OCI-LY1 (cell line): Measurements from ENCODE around the gene PDE2A.

Source experiments
- H2AFZ ChIP-seq: fragments of 200-600 bp; sonication (generic), shearing (Covaris generic); 2 replicates; pipeline ENCODE4 v1.6.0; 2014; ENCODE audit warnings: antibody characterized with exemption, mild to moderate bottlenecking, low read length
- H3F3A ChIP-seq: fragments of 200-600 bp; sonication (generic), shearing (Covaris generic); 2 replicates; pipeline ENCODE4 v1.6.0; 2014; ENCODE audit warnings: mild to moderate bottlenecking, antibody characterized with exemption, low read length, moderate library complexity; ENCODE audit not compliant: insufficient read depth
- H3K27ac ChIP-seq: fragments of 200-600 bp; sonication (generic); 2 replicates; pipeline ENCODE4 v1.5.1; 2014; ENCODE audit warnings: low read length, mixed run types, mild to moderate bottlenecking, low read depth; ENCODE audit not compliant: poor library complexity, severe bottlenecking
- H3K27me3 ChIP-seq: fragments of 200-600 bp; sonication (generic); 2 replicates; pipeline ENCODE4 v1.6.0; 2014; ENCODE audit warnings: antibody characterized with exemption, mild to moderate bottlenecking, low read length, moderate library complexity; ENCODE audit not compliant: insufficient read depth
- H3K36me3 ChIP-seq: fragments of 200-600 bp; sonication (generic); 2 replicates; pipeline ENCODE4 v1.6.1; 2014; ENCODE audit warnings: mild to moderate bottlenecking, antibody characterized with exemption, low read length, moderate library complexity, mixed read lengths; ENCODE audit not compliant: insufficient read depth
- H3K4me1 ChIP-seq: fragments of 200-600 bp; sonication (generic); 2 replicates; pipeline ENCODE4 v1.5.1; 2014; ENCODE audit warnings: mild to moderate bottlenecking, low read length, moderate library complexity; ENCODE audit not compliant: insufficient read depth, severe bottlenecking
- H3K4me2 ChIP-seq: fragments of 200-600 bp; sonication (generic), shearing (Covaris generic); 2 replicates; pipeline ENCODE4 v1.6.1; 2014; ENCODE audit warnings: low read length
- H3K4me3 ChIP-seq: fragments of 200-600 bp; sonication (generic); 2 replicates; pipeline ENCODE4 v1.5.1; 2014; ENCODE audit warnings: low read length, low read depth, mild to moderate bottlenecking, mixed read lengths; ENCODE audit not compliant: poor library complexity, severe bottlenecking
- H3K79me2 ChIP-seq: fragments of 200-600 bp; shearing (Covaris generic); 2 replicates; pipeline ENCODE4 v1.6.1; 2016; ENCODE audit warnings: mixed run types, low read length, mixed read lengths; ENCODE audit not compliant: insufficient read depth
- H3K9ac ChIP-seq: fragments of 200-600 bp; sonication (generic), shearing (Covaris generic); 2 replicates; pipeline ENCODE4 v1.6.1; 2014; ENCODE audit warnings: mild to moderate bottlenecking, low read length, mixed read lengths
- H3K9me2 ChIP-seq: fragments of 200-600 bp; sonication (generic), shearing (Covaris generic); 2 replicates; pipeline ENCODE4 v1.6.1; 2014; ENCODE audit warnings: low read depth, mild to moderate bottlenecking, low read length, mixed read lengths
- H3K9me3 ChIP-seq: fragments of 200-600 bp; shearing (Covaris generic); 2 replicates; pipeline ENCODE4 v1.6.1; 2014; ENCODE audit warnings: low read length, mixed read lengths
- H4K20me1 ChIP-seq: fragments of 200-600 bp; sonication (generic), shearing (Covaris generic); 2 replicates; pipeline ENCODE4 v1.6.0; 2016; ENCODE audit warnings: mild to moderate bottlenecking, low read length; ENCODE audit not compliant: insufficient read depth
- EZH2 ChIP-seq: fragments of 200-600 bp; sonication (generic), shearing (Covaris generic); IDR thresholded peaks from 2 replicates; pipeline ENCODE4 v1.8.0; 2017; ENCODE audit warnings: borderline replicate concordance, mixed run types, mild to moderate bottlenecking, antibody characterized with exemption, low read length, moderate library complexity, mixed read lengths
- TF ChIP-seq, protein P1 (sequence below): fragments of 200-600 bp; sonication (generic), shearing (Covaris generic); IDR thresholded peaks from 2 replicates; pipeline ENCODE4 v1.5.1; 2017; ENCODE audit warnings: mild to moderate bottlenecking, antibody characterized with exemption, low read length, moderate library complexity, mixed read lengths

The PDE2A gene

GRCh38 chr11:72604256-72604655, 70.0 kb downstream of the PDE2A start:
- Histone ChIP-seq H3K36me3 (no peaks in the 10 kb centered on the region), H3K79me2 (no peaks in the 10 kb centered on the region)

GRCh38 chr11:72602250-72602904, 71.8 kb downstream of the PDE2A start:
- Histone ChIP-seq H3K27ac (no peak overlapping the region), H3K9ac (no peak overlapping the region), H2AFZ (no peak overlapping the region), H3K4me1 (no peaks in the 10 kb centered on the region), H3K27me3 (peaks cover 19% of the 10 kb centered on the region; the same call in 1 of the 2 replicates), H3K9me2 (no peaks in the 10 kb centered on the region), H3K4me2 (no peak overlapping the region), H3K79me2 (no peaks in the 10 kb centered on the region), H4K20me1 (no peaks in the 10 kb centered on the region), H3F3A (no peaks in the 10 kb centered on the region), H3K4me3 (no peak overlapping the region), H3K36me3 (no peaks in the 10 kb centered on the region), H3K9me3 (no peaks in the 10 kb centered on the region)
- no peak for TF ChIP-seq EZH2
- TF ChIP-seq, protein P1, sequence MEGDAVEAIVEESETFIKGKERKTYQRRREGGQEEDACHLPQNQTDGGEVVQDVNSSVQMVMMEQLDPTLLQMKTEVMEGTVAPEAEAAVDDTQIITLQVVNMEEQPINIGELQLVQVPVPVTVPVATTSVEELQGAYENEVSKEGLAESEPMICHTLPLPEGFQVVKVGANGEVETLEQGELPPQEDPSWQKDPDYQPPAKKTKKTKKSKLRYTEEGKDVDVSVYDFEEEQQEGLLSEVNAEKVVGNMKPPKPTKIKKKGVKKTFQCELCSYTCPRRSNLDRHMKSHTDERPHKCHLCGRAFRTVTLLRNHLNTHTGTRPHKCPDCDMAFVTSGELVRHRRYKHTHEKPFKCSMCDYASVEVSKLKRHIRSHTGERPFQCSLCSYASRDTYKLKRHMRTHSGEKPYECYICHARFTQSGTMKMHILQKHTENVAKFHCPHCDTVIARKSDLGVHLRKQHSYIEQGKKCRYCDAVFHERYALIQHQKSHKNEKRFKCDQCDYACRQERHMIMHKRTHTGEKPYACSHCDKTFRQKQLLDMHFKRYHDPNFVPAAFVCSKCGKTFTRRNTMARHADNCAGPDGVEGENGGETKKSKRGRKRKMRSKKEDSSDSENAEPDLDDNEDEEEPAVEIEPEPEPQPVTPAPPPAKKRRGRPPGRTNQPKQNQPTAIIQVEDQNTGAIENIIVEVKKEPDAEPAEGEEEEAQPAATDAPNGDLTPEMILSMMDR: no peak

More at GRCh38 chr11:72604256-72604655, 70.0 kb downstream of the PDE2A start:
- Histone ChIP-seq H2AFZ (no peak overlapping the region), H3K4me3 (no peak overlapping the region), H4K20me1 (no peaks in the 10 kb centered on the region), H3F3A (no peaks in the 10 kb centered on the region), H3K4me2 (no peak overlapping the region), H3K9me3 (no peaks in the 10 kb centered on the region), H3K9me2 (no peaks in the 10 kb centered on the region), H3K4me1 (no peaks in the 10 kb centered on the region), H3K9ac (no peak overlapping the region), H3K27ac (no peak overlapping the region), H3K27me3 (peaks cover 15% of the 10 kb centered on the region; the same call in 1 of the 2 replicates)
- TF ChIP-seq, protein P1: no peak
- TF ChIP-seq EZH2: no peak

DNA sequence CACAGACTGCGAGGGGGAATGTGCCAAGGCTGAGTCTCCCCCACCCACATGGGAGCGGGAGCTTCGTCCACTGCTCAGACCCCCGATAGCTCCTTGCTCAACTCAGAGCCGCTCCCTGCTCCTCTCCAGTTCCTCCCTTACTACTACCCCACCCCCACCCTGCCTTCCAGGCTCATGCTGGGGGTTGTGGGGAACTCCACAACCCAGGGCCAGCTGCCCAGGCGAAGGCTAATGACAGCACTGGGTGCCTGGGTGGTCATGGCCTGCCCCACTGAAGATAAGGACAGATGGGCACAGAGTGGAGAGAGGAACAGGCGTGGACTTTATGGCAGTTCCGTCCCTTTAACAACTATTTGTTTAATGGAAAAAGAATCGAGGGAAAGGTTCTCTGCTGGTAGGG, 73.7 kb downstream of the PDE2A start:
- TF ChIP-seq EZH2: no peak
- TF ChIP-seq, protein P1: no peak
- peaks cover 13% of the 10 kb centered on the region; the same call in 1 of the 2 replicates for H3K27me3 ChIP-seq
- no peaks in the 10 kb centered on the region for H3K4me1 ChIP-seq
- H3K9me3 ChIP-seq: no peaks in the 10 kb centered on the region
- H3K4me3 ChIP-seq: no peak overlapping the region
- H3K27ac ChIP-seq: no peak overlapping the region
- no peak overlapping the region for H2AFZ ChIP-seq
- H4K20me1 ChIP-seq: no peaks in the 10 kb centered on the region
- H3K4me2 ChIP-seq: no peak overlapping the region
- no peaks in the 10 kb centered on the region for H3K36me3 ChIP-seq
- no peak overlapping the region for H3K9ac ChIP-seq
- H3K79me2 ChIP-seq: no peaks in the 10 kb centered on the region
- no peaks in the 10 kb centered on the region for H3F3A ChIP-seq
- no peaks in the 10 kb centered on the region for H3K9me2 ChIP-seq
